C4-2B (cell line): Measurements from ENCODE around the gene SMIM7.

Source experiments
- H3K27ac ChIP-seq: fragments of 450-650 bp; 2 replicates; pipeline ENCODE4 v1.5.1; 2017
- CTCF ChIP-seq: fragments of 450-650 bp; conservative IDR thresholded peaks from 2 replicates; pipeline ENCODE4 v1.5.1; 2017; ENCODE audit warnings: mild to moderate bottlenecking
- ZFX ChIP-seq: fragments of 450-650 bp; IDR thresholded peaks from 2 replicates; pipeline ENCODE4 v1.6.1; 2017

Gene SMIM7

GRCh38 chr19:16603090-16603489 is 56.9 kb downstream of the SMIM7 start:
- H3K27ac ChIP-seq, result peak overlapping the region; percentile 67
- TF ChIP-seq ZFX (no peak), CTCF (no peak)

GRCh38 chr19:16601378-16602052 is 58.4 kb downstream of the SMIM7 start:
- peak overlapping the region; percentile 67 for H3K27ac ChIP-seq
- TF ChIP-seq ZFX (no peak), CTCF (no peak)

- TF ChIP-seq CTCF (no peak), ZFX (no peak)
- H3K27ac ChIP-seq, result no peak overlapping the region
Measured at GRCh38 chr19:16600824-16601223, 59.1 kb downstream of the SMIM7 start.

- H3K27ac ChIP-seq, result no peak overlapping the region
- no peak for TF ChIP-seq ZFX
- no peak for TF ChIP-seq CTCF
Measured at GRCh38 chr19:16599655-16600346, 60.1 kb downstream of the SMIM7 start.

- H3K27ac ChIP-seq, result no peak overlapping the region
Measured at GRCh38 chr19:16598848-16599247, 61.1 kb downstream of the SMIM7 start.

GRCh38 chr19:16596399-16596798 is 63.5 kb downstream of the SMIM7 start:
- no peak overlapping the region for H3K27ac ChIP-seq

More at GRCh38 chr19:16598848-16599247, 61.1 kb downstream of the SMIM7 start:
- TF ChIP-seq ZFX (no peak), CTCF (no peak)

More at GRCh38 chr19:16596399-16596798, 63.5 kb downstream of the SMIM7 start:
- TF ChIP-seq CTCF (no peak), ZFX (no peak)
